Lower leg skin (tissue), 4 donors: Measurements from ENCODE around the gene MME. TPM values are rescaled to one million over a fixed set of nuclear protein-coding genes. Genes with fewer than 3 reads are reported as not detected.

Experiments
- DNase-seq, 2 donors: peaks; one replicate each; pipeline ENCODE4 v3.0.0-alpha.2; 2019; ENCODE audit warnings: low spot score in 2 of 2
- H3K4me3 ChIP-seq: fragments of 200-600 bp; sonication (generic); 2 replicates; pipeline ENCODE4 v1.5.1; 2017; ENCODE audit warnings: mild to moderate bottlenecking, low read depth; ENCODE audit not compliant: poor library complexity, severe bottlenecking
- POLR2A ChIP-seq, 2 donors: fragments of 450-650 bp; IDR thresholded peaks; one replicate each; pipeline ENCODE4 v1.6.1; 2016 to 2017; ENCODE audit warnings: antibody characterized with exemption in 2 of 2, mild to moderate bottlenecking in 1 of 2, moderate library complexity in 1 of 2
- WGBS, 2 donors: methylation state at CpG; one replicate each; pipeline ENCODE4 v1.1.5; 2018; 5-methylcytosine and 5-hydroxymethylcytosine counted together
- intact Hi-C: fragments of 100-400 bp; cut with DNase I; formaldehyde crosslinking; loops from one replicate; pipeline ENCODE4 v1.15.0; 2023; ENCODE audit warnings: low total_unique reads
- total RNA-seq, 4 donors: library from RNA; depleted of rRNA; stranded (reverse); fragments of >200 nt; gene quantifications; one replicate each; pipeline ENCODE4 v1.1.0, GENCODE V29; 2016
- TF ChIP-seq, protein P1 (sequence below), 3 donors: fragments of 450-650 bp; IDR thresholded peaks; one replicate each; pipeline ENCODE4 v1.5.1; 2016; ENCODE audit warnings: antibody characterized with exemption in 3 of 3, mild to moderate bottlenecking in 3 of 3, moderate library complexity in 2 of 3

Gene MME
- total RNA-seq, 4 donors from 2014 or later, result 3.8 to 11.0 (median 9.6) TPM

DNA sequence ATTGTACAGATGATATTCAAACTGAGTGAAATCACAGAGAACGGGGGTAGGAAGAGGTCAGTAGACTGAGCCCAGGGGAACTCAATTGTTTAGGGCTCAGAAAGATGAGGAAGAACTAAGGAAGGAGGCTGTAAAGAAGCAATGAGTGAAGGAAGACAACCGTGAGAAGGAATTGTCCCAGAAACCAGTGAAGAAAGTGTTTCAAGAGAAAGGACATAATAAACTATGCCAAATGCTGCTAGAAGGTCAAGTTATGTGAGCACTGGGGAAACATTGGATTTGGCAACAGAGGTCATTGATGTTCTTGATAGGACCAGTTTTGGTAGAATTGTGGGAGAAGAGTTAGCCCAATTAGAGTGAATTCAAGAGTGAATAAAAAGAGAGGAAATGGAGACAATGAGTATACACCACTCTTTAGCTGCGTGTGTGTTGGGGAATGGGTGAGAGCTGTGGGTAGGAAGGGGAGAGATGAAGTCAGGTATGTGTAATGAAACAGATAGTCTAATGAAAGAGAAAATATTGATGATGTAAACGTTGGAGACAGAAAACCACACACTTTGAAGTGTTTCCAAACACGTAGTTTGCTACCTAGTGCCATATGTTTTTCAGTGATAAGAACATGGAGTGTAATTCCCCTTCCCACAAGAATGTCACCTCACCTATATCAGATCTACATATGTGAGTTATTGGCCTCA is 42.5 kb upstream of the MME start:
- intact Hi-C loops, result no loop called here
- 73 to 78% methylated on average over 5 of the region's 5 CpGs for WGBS, 2 donors
- no peak for DNase-seq
- H3K4me3 ChIP-seq, result no peak overlapping the region
- TF ChIP-seq, protein P1, sequence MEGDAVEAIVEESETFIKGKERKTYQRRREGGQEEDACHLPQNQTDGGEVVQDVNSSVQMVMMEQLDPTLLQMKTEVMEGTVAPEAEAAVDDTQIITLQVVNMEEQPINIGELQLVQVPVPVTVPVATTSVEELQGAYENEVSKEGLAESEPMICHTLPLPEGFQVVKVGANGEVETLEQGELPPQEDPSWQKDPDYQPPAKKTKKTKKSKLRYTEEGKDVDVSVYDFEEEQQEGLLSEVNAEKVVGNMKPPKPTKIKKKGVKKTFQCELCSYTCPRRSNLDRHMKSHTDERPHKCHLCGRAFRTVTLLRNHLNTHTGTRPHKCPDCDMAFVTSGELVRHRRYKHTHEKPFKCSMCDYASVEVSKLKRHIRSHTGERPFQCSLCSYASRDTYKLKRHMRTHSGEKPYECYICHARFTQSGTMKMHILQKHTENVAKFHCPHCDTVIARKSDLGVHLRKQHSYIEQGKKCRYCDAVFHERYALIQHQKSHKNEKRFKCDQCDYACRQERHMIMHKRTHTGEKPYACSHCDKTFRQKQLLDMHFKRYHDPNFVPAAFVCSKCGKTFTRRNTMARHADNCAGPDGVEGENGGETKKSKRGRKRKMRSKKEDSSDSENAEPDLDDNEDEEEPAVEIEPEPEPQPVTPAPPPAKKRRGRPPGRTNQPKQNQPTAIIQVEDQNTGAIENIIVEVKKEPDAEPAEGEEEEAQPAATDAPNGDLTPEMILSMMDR (IDR thresholded peaks at IDR 0.05), result no peak
- TF ChIP-seq POLR2A (IDR thresholded peaks at IDR 0.05), result no peak

DNA sequence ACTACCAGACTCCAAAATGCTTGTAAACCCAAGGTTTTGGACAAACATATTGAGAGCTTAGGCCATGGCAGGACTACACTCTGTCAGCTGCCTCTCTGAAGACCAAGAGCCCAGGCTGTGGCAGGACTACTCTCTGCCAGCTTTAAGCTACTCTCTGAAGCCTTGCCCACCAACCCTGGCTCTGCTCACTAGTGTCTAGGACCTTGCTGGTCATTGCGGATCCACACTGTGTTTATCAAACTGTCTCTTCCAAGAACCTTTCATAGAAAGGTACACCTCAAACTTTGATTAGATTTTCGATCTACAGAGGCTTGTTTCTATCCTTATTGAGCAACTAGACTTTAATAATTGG is 41.9 kb upstream of the MME start:
- intact Hi-C loops, result no loop called here
- WGBS, 2 donors, result 86 to 100% methylated on average over 2 of the region's 2 CpGs
- no peak for DNase-seq
- no peak for TF ChIP-seq POLR2A (IDR thresholded peaks at IDR 0.05)
- TF ChIP-seq, protein P1 (IDR thresholded peaks at IDR 0.05), result no peak
- no peak overlapping the region for H3K4me3 ChIP-seq

DNA sequence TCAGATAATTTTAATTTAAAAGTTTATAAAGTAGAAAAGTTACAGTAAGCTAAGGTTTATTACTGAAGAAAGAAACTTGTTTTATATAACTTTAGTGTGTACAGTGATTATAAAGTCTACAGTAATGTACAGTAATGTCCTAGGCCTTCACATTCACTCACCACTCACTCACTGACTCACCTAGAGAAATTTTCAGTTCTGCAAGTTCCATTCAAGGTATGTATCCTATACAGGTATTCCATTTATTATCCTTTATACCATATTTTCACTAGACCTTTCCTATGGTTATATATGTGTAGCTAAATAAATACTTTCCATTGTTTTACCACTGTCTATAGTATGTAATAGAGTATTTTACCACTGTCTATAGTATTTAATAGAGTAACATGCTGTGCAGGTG is 33.2 kb upstream of the MME start:
- TF ChIP-seq, protein P1 (IDR thresholded peaks at IDR 0.05), result no peak
- no peak for TF ChIP-seq POLR2A (IDR thresholded peaks at IDR 0.05)
- intact Hi-C loops, result no loop called here
- no peak for DNase-seq
- H3K4me3 ChIP-seq, result no peak overlapping the region

DNA sequence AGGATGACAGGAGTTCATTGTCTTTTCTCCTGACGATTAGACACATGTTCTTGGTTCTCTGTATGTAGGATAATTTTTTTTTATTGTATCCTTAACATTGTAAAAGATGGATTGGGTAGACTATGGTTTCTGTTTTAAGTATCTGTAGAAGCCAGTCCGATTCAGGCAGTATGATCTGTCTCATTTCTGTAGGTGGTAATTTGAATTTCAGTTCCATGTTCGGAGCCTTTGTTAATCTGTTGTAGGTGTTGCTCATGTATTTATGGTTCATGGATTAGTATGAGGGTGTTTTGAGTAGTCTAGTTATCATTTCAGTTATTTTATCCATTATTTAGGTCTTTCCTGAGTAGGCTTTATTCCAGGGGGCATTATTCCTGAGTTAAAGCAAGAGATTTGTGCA is 32.4 kb upstream of the MME start:
- no peak for DNase-seq
- TF ChIP-seq, protein P1 (IDR thresholded peaks at IDR 0.05), result no peak
- no peak for TF ChIP-seq POLR2A (IDR thresholded peaks at IDR 0.05)
- intact Hi-C loops, result no loop called here
- no peak overlapping the region for H3K4me3 ChIP-seq
- 88 to 91% methylated on average over 3 of the region's 3 CpGs for WGBS, 2 donors

DNA sequence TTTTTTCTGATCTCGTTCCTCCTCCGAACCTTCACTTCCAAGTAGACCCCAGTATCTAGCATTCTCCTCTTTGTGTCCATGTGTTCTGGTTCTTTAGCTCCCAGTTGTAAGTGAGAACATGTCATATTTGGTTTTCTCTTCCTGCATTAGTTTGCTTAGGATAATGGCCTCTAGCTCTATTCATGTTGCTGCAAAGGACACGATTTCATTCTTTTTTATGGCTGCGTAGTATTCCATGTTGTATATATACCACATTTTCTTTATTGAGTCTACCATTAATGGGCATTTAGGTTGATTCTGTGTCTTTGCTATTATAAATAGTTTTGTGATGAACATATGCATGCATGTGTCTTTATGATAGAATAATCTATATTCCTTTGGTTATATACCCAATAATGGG is 30.2 kb upstream of the MME start:
- intact Hi-C loops, result no loop called here
- H3K4me3 ChIP-seq, result no peak overlapping the region
- TF ChIP-seq POLR2A (IDR thresholded peaks at IDR 0.05), result no peak
- TF ChIP-seq, protein P1 (IDR thresholded peaks at IDR 0.05), result no peak

DNA sequence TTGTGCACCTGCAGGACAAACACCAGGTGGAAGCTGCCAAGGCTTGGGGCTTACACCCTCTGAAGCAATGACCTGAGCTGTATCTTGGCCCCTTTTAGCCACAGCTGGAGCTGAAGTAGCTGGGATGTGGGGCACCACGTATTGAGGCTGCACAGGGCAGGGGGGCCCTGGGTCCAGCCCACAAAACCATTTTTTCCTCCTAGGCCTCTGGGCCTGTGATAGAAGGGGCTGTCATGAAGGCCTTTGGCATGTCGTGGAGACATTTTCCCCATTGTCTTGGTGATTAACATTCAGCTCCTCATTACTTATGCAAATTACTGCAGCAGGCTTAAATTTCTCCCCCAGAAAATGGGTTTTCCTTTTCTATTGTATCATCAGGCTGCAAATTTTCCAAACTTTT is 27.6 kb upstream of the MME start:
- intact Hi-C loops, result no loop called here
- no peak for TF ChIP-seq POLR2A (IDR thresholded peaks at IDR 0.05)
- TF ChIP-seq, protein P1 (IDR thresholded peaks at IDR 0.05), result no peak
- DNase-seq, result no peak
- 69 to 80% methylated on average over 2 of the region's 2 CpGs for WGBS, 2 donors
- no peak overlapping the region for H3K4me3 ChIP-seq

More for the DNA sequence above, 30.2 kb upstream of the MME start:
- WGBS, 2 donors, result 94 to 97% methylated on average over 4 of the region's 4 CpGs
- DNase-seq, result no peak
